ENCODE results near the gene MARF1. TPM values are rescaled to one million over a fixed set of nuclear protein-coding genes. Genes with fewer than 3 reads are reported as not detected.
A peak's percentile ranks its signal among the peaks of the same experiment; 100 is the strongest.
"Not testable (repeated sequence)": the region's sequence is repeated elsewhere in the genome, so short reads cannot be mapped to it uniquely, and the experiment has no call there.

The MARF1 gene
- total RNA-seq, 2 experiments from 2014 or later, result 72.6 to 80.2 TPM

DNA sequence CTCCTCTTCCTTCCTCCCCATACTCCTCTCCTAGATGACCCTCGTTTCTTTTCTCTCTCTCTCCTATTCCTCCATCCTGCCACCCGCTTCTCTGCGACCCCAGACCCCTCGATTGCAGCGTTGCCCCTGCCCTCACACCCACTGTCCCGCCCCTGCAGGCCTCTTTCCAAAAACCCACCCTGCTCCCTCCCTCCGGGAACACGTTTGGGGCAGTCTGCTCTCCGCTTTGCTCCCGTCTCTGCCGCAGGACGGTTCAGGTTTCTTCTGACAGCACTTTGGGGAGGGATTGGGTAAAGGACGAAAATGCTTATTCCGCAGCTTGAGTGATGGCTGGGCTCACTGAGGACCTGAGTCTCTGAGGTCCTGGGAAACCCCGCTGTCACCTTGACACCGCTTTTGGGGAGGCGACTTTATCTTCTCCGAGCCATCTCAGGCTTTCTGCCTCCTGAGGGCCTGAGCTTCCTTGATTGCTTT lies 7.8 kb upstream of the MARF1 start:
- H3K27ac Mint-ChIP-seq, result peak overlapping the region; percentile 99
- peak; percentile 79 for DNase-seq
- H3K4me1 Mint-ChIP-seq (ENCODE audit: low read depth), result peaks cover 42% of the 10 kb centered on the region
- peak overlapping the region; percentile 100 for H3K4me3 Mint-ChIP-seq
- no peaks in the 10 kb centered on the region for H3K27me3 Mint-ChIP-seq (ENCODE audit: low read depth)
- no peaks in the 10 kb centered on the region for H3K9me3 Mint-ChIP-seq
- intact Hi-C loops (cut with micrococcal nuclease), result loop anchor here (1.0 kb wide), 3 partner anchors 7 to 32 kb away; partner anchors contain the start of gene MARF1
- H3K36me3 Mint-ChIP-seq (ENCODE audit: low read depth), result peaks cover 11% of the 10 kb centered on the region
- CTCF ChIA-PET, result interaction anchor here (1.0 kb wide), 1 partner anchor 8 kb away, joined by 3 read pairs; the partner anchor contains the start of gene MARF1

DNA sequence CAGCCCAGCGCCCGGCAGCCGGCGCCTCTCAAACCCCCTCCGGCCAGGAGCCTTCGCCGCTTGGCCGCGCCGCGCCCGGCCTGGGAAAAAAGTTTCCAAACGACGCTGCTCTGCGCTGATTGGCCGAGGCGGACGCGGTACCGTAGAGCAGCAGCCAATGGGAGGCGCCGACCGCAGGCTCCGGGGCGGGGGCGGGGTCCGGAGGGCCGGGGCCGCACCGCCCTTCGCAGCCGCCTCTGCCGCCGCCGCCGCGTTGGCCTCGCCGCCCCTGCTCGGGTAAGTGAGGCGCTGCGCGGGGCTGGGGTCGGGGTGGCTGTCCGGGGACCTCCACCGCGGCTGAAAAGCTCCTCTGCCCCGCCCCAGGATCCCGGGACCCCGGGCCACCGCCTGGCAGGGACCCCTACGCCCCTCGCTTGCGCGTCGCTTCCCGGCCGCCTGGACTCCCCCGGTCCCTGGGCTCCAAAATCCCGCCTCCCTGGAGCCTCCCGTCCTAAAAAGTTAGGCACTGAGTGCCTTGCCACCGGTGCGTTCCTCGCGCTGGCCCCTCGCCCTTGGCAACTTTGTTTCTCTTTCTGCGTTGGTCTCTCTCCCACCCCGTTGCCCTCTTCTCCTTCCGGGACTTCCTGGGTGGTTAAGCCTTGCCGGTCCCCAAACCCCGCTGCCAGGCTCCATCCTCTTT lies 7.2 kb upstream of the MARF1 start, which contains the start of gene NDE1:
Gene NDE1 (plus strand): TSS at position 227 of the 679 bp plus-strand sequence. CDS start 14,534 bp downstream, outside the sequence.
- CTCF ChIA-PET, result interaction anchor here (1.0 kb wide), 1 partner anchor 8 kb away, joined by 3 read pairs; the partner anchor contains the start of gene MARF1

DNA sequence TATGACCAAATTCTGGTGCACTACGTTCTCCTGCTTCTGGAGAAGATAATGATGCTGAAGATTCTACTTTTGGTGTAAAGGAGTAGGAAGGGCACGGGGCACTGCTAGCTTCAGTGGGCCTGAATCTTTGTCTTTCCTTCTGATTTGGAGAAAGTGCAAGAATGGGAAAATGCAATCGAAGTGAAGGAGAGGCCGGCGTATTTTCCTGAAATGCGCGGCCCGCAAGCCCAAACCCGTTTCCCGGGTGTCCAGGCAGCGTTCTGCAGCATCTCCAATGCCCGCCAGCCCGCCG lies 6.7 kb upstream of the MARF1 start:
- Mint-ChIP-seq H3K4me1 (ENCODE audit: low read depth) (peaks cover 46% of the 10 kb centered on the region), H3K9me3 (no peaks in the 10 kb centered on the region), H3K27me3 (ENCODE audit: low read depth) (no peaks in the 10 kb centered on the region), H3K36me3 (ENCODE audit: low read depth) (peaks cover 11% of the 10 kb centered on the region), H3K4me3 (peak overlapping the region; percentile 100), H3K27ac (peak overlapping the region; percentile 89)
- intact Hi-C loops (cut with micrococcal nuclease), result loop anchor here (10.0 kb wide), 1 partner anchor 635 kb away; no protein-coding TSS in a partner anchor
- no peak for DNase-seq
- CTCF ChIA-PET, result no interaction called here

More for the DNA sequence above, 7.2 kb upstream of the MARF1 start, which contains the start of gene NDE1:
- H3K4me3 Mint-ChIP-seq, result peak within 1 kb of the TSS; percentile 100
- H3K4me1 Mint-ChIP-seq (ENCODE audit: low read depth), result peaks cover 42% of the 10 kb centered on the region
- H3K9me3 Mint-ChIP-seq, result no peaks in the 10 kb centered on the region
- no peaks in the 10 kb centered on the region for H3K27me3 Mint-ChIP-seq (ENCODE audit: low read depth)
- intact Hi-C loops (cut with micrococcal nuclease), result no loop called here
- H3K27ac Mint-ChIP-seq, result peak within 1 kb of the TSS; percentile 99
- H3K36me3 Mint-ChIP-seq (ENCODE audit: low read depth), result peaks cover 11% of the 10 kb centered on the region
- peak; percentile 92 for DNase-seq

DNA sequence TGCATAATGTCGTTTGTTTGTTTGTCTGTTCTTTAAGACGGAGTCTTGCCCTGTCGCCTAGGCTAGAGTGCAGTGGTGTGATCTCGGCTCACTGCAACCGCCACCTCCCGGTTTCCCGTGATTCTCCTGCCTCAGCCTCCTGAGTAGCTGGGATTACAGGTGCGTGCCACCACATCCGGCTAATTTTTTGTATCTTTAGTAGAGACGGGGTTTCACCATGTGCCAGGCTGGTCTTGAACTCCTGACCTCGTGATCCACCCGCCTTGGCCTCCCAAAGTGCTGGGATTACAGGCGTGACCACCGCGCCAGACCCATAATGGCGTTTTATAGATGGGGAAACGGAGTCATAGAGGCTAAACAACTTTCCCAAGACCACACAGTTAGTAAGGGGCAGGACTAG lies 6.4 kb upstream of the MARF1 start:
- H3K27me3 Mint-ChIP-seq (ENCODE audit: low read depth); CTCF ChIA-PET; H3K9me3 Mint-ChIP-seq; DNase-seq: not testable (repeated sequence)
- Mint-ChIP-seq H3K4me3 (peak overlapping the region; percentile 100), H3K4me1 (ENCODE audit: low read depth) (peaks cover 49% of the 10 kb centered on the region), H3K36me3 (ENCODE audit: low read depth) (peaks cover 11% of the 10 kb centered on the region), H3K27ac (peak overlapping the region; percentile 89)
- intact Hi-C loops (cut with micrococcal nuclease), result loop anchor here (10.0 kb wide), 1 partner anchor 635 kb away; no protein-coding TSS in a partner anchor

DNA sequence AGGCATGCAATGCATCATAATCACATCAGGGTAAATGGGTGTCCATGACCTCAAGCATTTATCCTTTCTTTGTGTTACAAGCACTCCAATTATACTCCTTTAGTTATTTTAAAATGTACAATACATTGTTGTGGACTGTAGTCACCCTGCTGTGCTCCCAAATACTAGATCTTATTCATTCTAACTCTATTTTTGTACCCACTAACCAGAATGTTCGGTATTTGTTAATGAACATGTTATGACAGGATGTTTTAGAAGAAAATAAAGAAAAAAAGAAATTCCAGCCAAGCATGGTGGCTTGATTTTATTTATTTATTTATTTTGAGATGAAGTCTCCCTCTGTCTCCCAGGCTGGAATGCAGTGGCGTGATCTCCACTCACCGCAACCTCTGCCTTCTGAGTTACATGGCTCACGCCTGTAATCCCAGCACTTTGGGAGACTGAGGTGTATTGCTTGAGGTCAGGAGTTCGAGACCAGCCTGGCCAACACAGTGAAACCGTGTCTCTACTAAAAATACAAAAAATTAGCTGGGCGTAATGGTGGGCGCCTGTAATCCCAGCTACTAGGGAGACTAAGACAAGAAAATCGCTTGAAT lies 5.3 kb upstream of the MARF1 start:
- no peak for DNase-seq
- H3K9me3 Mint-ChIP-seq, result no peaks in the 10 kb centered on the region
- CTCF ChIA-PET, result no interaction called here
- H3K4me3 Mint-ChIP-seq, result no peak overlapping the region
- intact Hi-C loops (cut with micrococcal nuclease), result loop anchor here (10.0 kb wide), 1 partner anchor 633 kb away; no protein-coding TSS in a partner anchor
- peaks cover 46% of the 10 kb centered on the region for H3K4me1 Mint-ChIP-seq (ENCODE audit: low read depth)
- H3K36me3 Mint-ChIP-seq (ENCODE audit: low read depth), result peaks cover 9% of the 10 kb centered on the region
- H3K27ac Mint-ChIP-seq, result no peak overlapping the region
- no peaks in the 10 kb centered on the region for H3K27me3 Mint-ChIP-seq (ENCODE audit: low read depth)

DNA sequence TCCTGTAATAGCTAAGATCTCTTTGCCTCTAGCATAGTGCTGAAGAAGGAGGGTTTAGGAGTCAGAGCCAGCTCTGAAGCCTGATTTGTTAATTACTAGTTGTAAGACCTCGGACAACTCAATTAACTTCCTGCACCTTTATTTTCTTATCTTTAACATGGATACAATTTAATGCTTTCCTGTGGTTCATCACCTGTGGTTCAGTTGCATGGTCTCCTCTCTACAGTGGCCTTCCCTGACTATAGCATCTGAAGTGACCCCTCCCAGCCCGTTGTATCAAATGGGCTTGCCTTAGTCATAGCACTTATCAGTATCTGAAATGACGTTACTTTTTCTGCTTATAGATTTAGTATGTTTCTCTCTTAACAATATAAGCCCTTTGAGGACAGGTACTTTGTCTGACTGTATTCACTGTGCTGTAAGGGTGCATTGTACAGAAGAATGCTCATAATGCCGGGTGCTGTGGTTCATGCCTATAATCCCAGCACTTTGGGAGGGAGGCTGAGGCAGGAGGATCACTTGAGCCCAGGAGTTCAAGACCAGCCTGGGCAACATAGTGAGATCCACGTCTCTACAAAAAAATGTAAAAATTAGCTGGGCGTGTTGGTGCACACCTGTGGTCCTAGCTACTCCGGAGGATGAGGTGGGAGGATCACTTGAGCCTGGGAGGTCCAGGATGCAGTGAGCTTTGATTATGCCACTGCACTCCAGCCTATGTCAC lies 4.5 kb upstream of the MARF1 start:
- CTCF ChIA-PET, result no interaction called here

DNA sequence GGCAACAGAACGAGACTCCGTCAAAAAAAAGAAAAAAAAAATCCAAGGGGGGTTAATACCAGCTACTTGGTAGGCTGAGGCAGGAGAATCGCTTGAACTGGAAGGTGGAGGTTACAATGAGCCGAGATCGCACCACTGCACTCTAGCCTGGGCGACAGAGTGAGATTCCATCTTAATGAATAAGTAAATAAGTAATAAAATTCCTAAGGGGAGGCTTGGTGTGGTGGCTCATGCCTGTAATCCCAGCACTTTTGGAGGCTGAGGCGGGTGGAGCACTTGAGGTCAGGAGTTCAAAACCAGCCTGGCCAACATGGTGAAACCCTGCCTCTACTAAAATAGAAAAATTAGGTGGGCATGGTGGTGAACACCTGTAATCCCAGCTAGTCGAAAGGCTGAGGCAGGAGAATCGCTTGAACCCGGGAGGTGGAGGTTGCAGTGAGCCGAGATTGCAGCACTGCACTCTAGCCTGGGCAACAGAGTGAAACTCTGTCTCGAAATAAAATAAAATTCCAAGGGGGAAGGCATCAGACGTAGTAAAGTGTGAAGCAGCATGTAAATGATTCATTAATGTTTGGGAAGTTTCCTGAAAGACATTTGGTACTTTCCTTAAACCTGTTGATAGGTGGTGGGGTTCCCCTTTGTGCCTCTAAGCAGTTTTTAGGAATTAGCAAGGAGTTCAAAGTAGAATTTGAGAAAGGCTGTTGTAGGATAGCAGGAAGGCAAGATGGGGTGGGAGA lies 3.8 kb upstream of the MARF1 start:
- H3K9me3 Mint-ChIP-seq; H3K27ac Mint-ChIP-seq; H3K27me3 Mint-ChIP-seq (ENCODE audit: low read depth); DNase-seq; H3K4me3 Mint-ChIP-seq; H3K36me3 Mint-ChIP-seq (ENCODE audit: low read depth): not testable (repeated sequence)
- CTCF ChIA-PET, result interaction anchor here (0.6 kb wide), 1 partner anchor 18 kb away, joined by 3 read pairs; no protein-coding TSS in a partner anchor
- peaks cover 36% of the 10 kb centered on the region for H3K4me1 Mint-ChIP-seq (ENCODE audit: low read depth)
- intact Hi-C loops (cut with micrococcal nuclease), result loop anchor here (10.0 kb wide), 1 partner anchor 632 kb away; no protein-coding TSS in a partner anchor

More for the DNA sequence above, 4.5 kb upstream of the MARF1 start:
- Mint-ChIP-seq H3K4me1 (ENCODE audit: low read depth) (peaks cover 38% of the 10 kb centered on the region), H3K4me3 (no peak overlapping the region), H3K36me3 (ENCODE audit: low read depth) (peaks cover 5% of the 10 kb centered on the region), H3K27me3 (ENCODE audit: low read depth) (no peaks in the 10 kb centered on the region), H3K27ac (no peak overlapping the region), H3K9me3 (no peaks in the 10 kb centered on the region)
- no peak for DNase-seq
- intact Hi-C loops (cut with micrococcal nuclease), result loop anchor here (10.0 kb wide), 1 partner anchor 633 kb away; no protein-coding TSS in a partner anchor

DNA sequence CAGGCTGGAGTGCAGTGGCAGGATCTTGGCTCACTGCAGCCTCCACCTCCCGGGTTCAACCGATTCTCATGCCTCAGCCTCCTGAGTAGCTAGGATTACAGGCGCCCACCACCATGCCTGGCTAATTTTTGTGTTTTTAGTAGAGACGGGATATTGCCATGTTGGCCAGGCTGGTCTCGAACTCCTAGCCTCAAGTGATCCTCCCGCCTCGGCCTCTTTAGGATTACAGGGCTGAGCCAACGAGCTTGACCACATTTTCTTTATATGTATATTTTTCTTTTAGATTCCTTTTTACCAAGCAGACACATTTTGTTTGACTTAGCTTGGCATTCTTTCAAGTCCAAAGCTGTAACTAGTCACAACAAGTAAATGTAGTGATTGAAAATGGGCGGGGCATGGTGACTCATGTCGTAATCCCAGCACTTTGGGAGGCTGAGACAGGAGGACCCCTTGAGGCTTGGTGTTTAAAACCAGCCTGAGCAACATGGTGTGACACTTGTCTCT lies 2.1 kb upstream of the MARF1 start:
- not testable (repeated sequence) for H3K36me3 Mint-ChIP-seq (ENCODE audit: low read depth); H3K27me3 Mint-ChIP-seq (ENCODE audit: low read depth); H3K9me3 Mint-ChIP-seq
- Mint-ChIP-seq H3K4me3 (peak overlapping the region; percentile 18), H3K4me1 (ENCODE audit: low read depth) (peaks cover 46% of the 10 kb centered on the region), H3K27ac (peak overlapping the region; percentile 99)
- peak; percentile 82 for DNase-seq
- intact Hi-C loops (cut with micrococcal nuclease), result loop anchor here (1.0 to 10.0 kb wide), 5 partner anchors 9 to 630 kb away; partner anchors contain the start of gene CEP20
- CTCF ChIA-PET, result interaction anchor here (0.7 kb wide), 1 partner anchor 50 kb away, joined by 4 read pairs; no protein-coding TSS in a partner anchor

DNA sequence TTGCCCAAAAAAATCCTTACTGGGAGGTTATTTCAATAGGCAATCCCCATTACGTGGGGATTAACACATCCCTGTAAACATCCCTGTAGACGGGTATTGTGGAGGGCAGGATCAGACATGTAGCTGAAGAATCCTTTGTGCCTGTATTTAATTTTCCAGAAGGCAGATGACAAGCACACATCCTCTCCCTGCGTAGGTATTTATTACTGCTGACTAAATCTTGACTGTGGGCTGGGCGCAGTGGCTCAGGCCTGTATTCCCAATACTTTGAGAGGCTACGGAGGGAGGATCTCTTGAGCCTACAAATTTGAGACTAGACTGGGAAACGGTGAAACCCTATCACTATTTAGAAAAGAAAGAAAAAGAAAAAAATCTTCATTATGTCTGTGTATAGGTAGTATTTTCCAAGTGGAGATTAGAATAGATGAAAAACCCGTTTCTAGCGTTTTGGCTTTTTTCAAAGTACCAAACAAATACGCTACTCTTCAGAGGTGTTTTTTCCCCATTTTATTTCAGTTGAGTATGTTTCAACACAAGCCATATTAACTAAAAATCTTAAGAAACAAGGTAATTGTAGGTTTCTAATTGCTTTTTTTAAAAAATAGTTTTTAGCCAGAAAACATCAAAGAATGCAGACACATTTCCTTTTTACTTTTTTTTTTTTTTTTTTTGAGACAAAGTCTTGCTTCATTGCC lies 1.5 kb upstream of the MARF1 start:
- Mint-ChIP-seq H3K4me3 (peak overlapping the region; percentile 85), H3K9me3 (no peaks in the 10 kb centered on the region), H3K36me3 (ENCODE audit: low read depth) (no peaks in the 10 kb centered on the region), H3K27me3 (ENCODE audit: low read depth) (no peaks in the 10 kb centered on the region), H3K4me1 (ENCODE audit: low read depth) (peaks cover 50% of the 10 kb centered on the region), H3K27ac (peak overlapping the region; percentile 99)
- DNase-seq, result no peak
- intact Hi-C loops (cut with micrococcal nuclease), result loop anchor here (5.0 to 10.0 kb wide), 4 partner anchors 167 to 630 kb away; partner anchors contain the start of gene CEP20
- CTCF ChIA-PET, result interaction anchor here (0.7 to 1.5 kb wide), 2 partner anchors 10 to 50 kb away, joined by 4 to 5 read pairs; no protein-coding TSS in a partner anchor

DNA sequence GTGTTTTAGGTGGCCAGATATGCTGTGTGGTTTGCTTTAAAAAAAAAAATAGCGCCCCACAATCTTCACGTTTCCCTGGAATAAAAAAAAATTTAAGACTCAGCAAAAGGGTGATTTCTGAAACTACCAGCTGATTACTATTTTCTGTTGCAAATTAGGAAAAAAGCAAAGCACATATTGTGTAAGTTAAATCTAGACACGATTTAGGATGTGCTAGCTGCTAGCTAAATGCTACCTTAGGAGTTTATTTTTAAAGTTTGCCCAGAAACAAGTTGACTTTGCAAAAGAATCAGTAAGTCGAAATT lies 944 bp upstream of the MARF1 start:
- intact Hi-C loops (cut with micrococcal nuclease), result loop anchor here (1.0 to 10.0 kb wide), 8 partner anchors 7 to 629 kb away; partner anchors contain the start of gene CEP20
- CTCF ChIA-PET, result interaction anchor here (0.6 to 1.5 kb wide), 2 partner anchors 9 to 137 kb away, joined by 4 to 5 read pairs; no protein-coding TSS in a partner anchor
- Mint-ChIP-seq H3K4me1 (ENCODE audit: low read depth) (peaks cover 55% of the 10 kb centered on the region), H3K36me3 (ENCODE audit: low read depth) (peaks cover 2% of the 10 kb centered on the region), H3K9me3 (no peaks in the 10 kb centered on the region), H3K27me3 (ENCODE audit: low read depth) (no peaks in the 10 kb centered on the region), H3K27ac (peak overlapping the region; percentile 99), H3K4me3 (peak overlapping the region; percentile 85)
- DNase-seq, result no peak

All from activated naive CD4-positive, alpha-beta T cell treated with anti-CD3 and anti-CD28 coated beads for 36 hours (primary cell).